ENCODE results near the gene MXRA8.

MXRA8 gene

DNA sequence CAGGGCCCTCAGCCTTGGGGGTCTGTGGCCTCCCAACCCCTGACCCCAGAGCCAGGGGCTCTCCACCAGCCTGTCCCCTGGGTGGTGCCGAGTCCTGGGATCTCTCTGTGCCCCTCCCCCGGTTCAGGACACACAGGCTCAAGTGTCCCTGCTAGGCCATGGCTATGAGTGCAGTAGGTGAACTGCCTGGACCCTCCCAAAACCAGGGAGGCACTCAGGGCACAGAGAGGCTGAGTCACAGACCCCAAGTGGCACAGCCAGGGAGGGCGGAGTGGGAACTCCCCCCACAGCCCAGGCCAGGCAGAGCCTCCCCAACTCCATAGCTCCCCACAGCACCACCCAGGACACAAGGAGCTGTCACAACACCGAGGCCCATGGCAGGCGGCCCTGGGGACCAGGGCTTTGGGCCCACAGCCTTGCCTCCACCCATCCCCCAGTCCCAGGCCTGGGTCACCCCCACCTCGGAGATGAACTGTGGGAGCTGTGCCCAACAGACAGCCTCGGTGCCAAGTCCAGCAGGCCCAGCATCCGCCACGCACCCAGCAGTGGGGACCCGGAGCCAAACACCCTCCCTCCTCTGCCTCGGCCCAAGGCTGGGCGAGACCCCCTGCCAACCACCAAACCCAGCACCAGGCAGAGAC, 12.4 kb downstream of the MXRA8 start:
- TF ChIP-seq, protein P1, sequence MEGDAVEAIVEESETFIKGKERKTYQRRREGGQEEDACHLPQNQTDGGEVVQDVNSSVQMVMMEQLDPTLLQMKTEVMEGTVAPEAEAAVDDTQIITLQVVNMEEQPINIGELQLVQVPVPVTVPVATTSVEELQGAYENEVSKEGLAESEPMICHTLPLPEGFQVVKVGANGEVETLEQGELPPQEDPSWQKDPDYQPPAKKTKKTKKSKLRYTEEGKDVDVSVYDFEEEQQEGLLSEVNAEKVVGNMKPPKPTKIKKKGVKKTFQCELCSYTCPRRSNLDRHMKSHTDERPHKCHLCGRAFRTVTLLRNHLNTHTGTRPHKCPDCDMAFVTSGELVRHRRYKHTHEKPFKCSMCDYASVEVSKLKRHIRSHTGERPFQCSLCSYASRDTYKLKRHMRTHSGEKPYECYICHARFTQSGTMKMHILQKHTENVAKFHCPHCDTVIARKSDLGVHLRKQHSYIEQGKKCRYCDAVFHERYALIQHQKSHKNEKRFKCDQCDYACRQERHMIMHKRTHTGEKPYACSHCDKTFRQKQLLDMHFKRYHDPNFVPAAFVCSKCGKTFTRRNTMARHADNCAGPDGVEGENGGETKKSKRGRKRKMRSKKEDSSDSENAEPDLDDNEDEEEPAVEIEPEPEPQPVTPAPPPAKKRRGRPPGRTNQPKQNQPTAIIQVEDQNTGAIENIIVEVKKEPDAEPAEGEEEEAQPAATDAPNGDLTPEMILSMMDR (conservative IDR thresholded peaks at IDR 0.05; ENCODE audit: low read depth, low read length), result no peak
- no peak for DNase-seq (ENCODE audit: low read depth)
- H3K4me3 ChIP-seq (ENCODE audit: low read length), result no peak overlapping the region

DNA sequence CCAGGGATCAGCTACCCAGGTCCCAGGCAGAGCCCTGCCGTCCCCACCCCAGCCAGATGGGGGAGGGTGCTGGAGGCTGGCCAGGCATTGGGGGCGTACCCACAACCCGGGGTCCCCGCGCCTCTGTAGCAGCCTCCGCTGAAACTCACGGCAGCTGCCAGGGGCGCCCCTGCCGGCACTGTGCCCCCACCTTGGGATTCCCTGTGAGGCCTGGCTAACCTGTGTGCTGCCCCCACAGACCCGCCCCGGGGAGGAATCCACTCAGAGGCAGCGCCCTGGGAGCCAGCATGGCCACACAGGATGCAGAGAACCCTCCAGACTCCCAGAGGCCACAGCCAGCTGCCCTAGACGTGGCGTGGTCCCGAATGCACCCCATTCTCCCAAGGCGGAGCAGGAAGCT, 13.0 kb downstream of the MXRA8 start:
- H3K4me3 ChIP-seq (ENCODE audit: low read length), result no peak overlapping the region
- TF ChIP-seq, protein P1 (conservative IDR thresholded peaks at IDR 0.05; ENCODE audit: low read depth, low read length), result peak; percentile 3
- DNase-seq (ENCODE audit: low read depth), result no peak

DNA sequence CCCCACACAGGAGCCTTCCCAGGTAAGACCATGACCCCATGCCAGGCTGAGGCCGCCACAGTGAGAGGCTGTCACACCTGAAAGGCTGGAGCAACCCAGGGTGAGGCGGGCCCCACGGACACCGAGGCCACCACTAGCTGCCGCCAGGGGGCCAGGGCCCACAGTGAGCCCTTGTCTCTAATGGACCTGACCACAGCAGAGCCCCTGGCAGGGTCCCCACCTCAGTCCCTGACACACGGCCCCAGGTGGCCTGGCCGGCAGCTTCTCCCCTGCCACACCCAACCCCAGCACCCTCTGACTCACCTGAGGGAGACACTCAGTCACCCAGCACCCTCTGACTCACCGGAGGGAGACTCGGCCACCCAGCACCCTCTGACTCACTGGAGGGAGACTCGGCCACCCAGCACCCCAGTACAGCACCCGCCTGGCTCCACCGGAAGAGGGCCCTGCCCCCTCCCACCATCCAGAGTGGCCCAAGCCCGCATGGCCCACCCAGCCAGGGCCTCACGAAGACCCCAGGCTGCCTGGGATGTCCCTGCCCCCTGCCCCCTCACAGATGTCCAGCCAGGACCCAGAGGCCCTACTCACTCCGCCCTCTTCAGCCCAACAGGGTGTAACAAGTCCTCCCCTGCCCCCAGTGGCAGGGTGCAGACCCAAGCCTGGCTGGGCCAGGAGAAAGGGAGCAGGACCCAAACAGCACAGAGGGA, 13.5 kb downstream of the MXRA8 start:
- TF ChIP-seq, protein P1 (conservative IDR thresholded peaks at IDR 0.05; ENCODE audit: low read depth, low read length), result peak; percentile 56
- H3K4me3 ChIP-seq (ENCODE audit: low read length), result no peak overlapping the region
- no peak for DNase-seq (ENCODE audit: low read depth)

DNA sequence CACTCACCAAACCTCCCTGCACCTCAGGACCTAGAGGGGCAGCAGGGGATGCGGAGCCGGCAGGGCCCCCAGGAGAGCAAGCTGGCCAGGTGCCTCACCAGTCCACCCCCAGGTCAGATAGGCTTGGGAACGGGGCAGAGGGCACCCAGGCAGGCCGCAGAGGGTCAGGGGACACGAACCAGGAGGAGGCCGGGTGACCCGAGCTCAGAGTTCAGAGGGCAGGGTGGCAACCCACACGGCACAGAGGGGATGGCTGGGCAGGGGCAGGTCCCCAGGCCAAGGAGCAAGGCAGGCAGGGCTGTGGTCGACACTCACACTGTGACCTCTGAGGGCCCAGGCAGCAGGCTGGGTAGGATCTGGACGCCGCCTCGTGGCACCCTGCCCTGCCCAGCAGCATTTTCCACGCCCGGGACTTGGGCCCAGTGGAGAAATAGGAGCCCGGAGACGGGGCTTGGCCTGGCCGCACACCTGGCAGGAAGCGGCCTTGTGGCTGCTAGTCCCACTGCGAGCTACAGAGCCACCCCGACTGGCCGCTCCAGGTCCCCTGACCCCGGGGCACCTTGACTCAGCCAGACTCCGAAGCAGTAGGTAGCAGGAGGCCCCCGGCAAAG, 14.4 kb downstream of the MXRA8 start:
- TF ChIP-seq, protein P1 (conservative IDR thresholded peaks at IDR 0.05; ENCODE audit: low read depth, low read length), result no peak
- H3K4me3 ChIP-seq (ENCODE audit: low read length), result no peak overlapping the region
- no peak for DNase-seq (ENCODE audit: low read depth)

DNA sequence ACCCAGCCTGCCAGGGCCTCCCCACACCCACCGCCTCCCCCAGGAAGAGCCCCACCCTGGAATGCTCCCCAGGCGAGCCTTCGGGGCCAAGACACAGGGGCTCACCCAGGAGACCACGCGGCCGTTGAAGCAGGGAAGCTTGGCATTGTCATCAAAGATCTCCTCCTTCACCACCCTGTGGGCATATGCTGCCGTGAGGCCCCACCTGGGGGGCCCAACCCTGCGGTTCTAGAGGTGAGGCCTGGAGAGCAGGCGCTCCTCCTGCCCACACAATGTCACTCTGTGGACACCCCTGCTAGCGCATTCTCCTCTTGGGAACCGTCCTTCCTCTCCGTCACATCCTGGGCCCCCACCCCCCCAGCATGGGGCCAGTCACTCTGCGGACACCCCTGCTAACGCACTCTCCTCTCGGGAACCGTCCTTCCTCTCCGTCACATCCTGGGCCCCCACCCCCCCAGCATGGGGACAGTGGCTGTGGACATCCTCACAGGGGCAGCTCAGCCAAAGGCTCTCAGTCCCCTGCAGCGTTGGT, 15.7 kb downstream of the MXRA8 start:
- no peak for DNase-seq (ENCODE audit: low read depth)
- no peak overlapping the region for H3K4me3 ChIP-seq (ENCODE audit: low read length)
- TF ChIP-seq, protein P1 (conservative IDR thresholded peaks at IDR 0.05; ENCODE audit: low read depth, low read length), result no peak

DNA sequence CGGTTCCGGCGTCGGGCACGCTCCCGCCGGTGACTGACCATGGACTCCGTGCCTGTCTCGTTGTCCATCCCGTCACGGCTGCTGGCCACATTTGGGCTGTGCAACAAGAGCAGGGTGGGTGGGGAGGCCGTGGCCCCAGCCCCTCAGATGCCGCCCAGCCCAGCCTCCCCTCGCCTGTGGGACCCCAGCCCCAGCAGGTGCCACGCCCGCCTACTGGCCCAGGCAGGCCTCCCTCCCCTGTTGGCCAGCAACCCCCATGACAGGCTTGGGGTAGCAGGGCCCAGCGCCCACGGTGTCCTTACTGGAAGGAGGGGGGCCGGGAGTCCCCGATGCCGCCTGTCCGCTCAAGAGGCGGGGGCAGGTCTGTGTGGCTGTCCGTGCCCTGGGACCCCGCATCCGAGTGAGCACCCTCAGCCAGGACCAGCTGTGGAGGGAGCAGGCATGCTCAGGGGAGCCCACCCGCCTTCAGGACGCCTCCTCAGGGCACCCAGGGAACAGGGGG, 16.2 kb downstream of the MXRA8 start:
- no peak for DNase-seq (ENCODE audit: low read depth)
- no peak overlapping the region for H3K4me3 ChIP-seq (ENCODE audit: low read length)
- TF ChIP-seq, protein P1 (conservative IDR thresholded peaks at IDR 0.05; ENCODE audit: low read depth, low read length), result no peak

Measured in retinal pigment epithelial cell (primary cell).